CD4-positive, CD25-positive, alpha-beta regulatory T cell (primary cell): Measurements from ENCODE around the gene ATAD3A. TPM values are rescaled to one million over a fixed set of nuclear protein-coding genes. Genes with fewer than 3 reads are reported as not detected.
A peak's percentile ranks its signal among the peaks of the same experiment; 100 is the strongest.
"Not testable (repeated sequence)": the region's sequence is repeated elsewhere in the genome, so short reads cannot be mapped to it uniquely, and the experiment has no call there.

Experiments
- ATAC-seq, 2 donors: fragments of 150-1000 bp; cut with Tn5 transposase; one replicate each; pipeline ENCODE4 v1.10.0; 2021; ENCODE audit warnings: low read depth in 2 of 2, moderate number of reproducible peaks in 2 of 2, moderate library complexity in 1 of 2
- DNase-seq, 3 donors: peaks; one replicate each; pipeline versions ENCODE4 v3.0.0 to v3.0.0-alpha.2; 2012 to 2022; ENCODE audit warnings: mixed read lengths in 1 of 3
- H3K27ac ChIP-seq: one replicate; pipeline ENCODE4 v1.7.0; 2013; ENCODE audit warnings: mild to moderate bottlenecking, low read length; ENCODE audit not compliant: insufficient read depth, poor library complexity, severe bottlenecking
- H3K27me3 ChIP-seq: one replicate; pipeline ENCODE4 v1.7.0; 2013; ENCODE audit warnings: low read length; ENCODE audit not compliant: control insufficient read depth, insufficient read depth
- H3K36me3 ChIP-seq: one replicate; pipeline ENCODE4 v1.7.0; 2013; ENCODE audit warnings: mild to moderate bottlenecking, low read length, moderate library complexity; ENCODE audit not compliant: control insufficient read depth, insufficient read depth
- H3K4me1 ChIP-seq: 2 replicates; pipeline ENCODE4 v1.7.0; 2013; ENCODE audit warnings: mild to moderate bottlenecking, low read length; ENCODE audit not compliant: insufficient read depth, control insufficient read depth, poor library complexity, severe bottlenecking
- H3K4me3 ChIP-seq: one replicate; pipeline ENCODE4 v1.7.0; 2013; ENCODE audit warnings: low read depth, mild to moderate bottlenecking, low read length, moderate library complexity
- H3K9me3 ChIP-seq, 2 experiments: 1 replicate in 1 of 2; 2 replicates in 1 of 2; pipeline ENCODE4 v1.7.0; 2013; ENCODE audit warnings: low read length in 2 of 2, mild to moderate bottlenecking in 1 of 2, moderate library complexity in 1 of 2; ENCODE audit not compliant: control insufficient read depth in 2 of 2
- H3K27ac Mint-ChIP-seq, 3 donors: one replicate each; pipeline ENCODE4 v1.8.0; 2020 to 2022; ENCODE audit warnings: mild to moderate bottlenecking in 3 of 3, mixed read lengths in 3 of 3, moderate library complexity in 2 of 3
- H3K27me3 Mint-ChIP-seq: one replicate; pipeline ENCODE4 v1.8.0; 2022; ENCODE audit warnings: mild to moderate bottlenecking, mixed read lengths
- H3K36me3 Mint-ChIP-seq: one replicate; pipeline ENCODE4 v1.8.0; 2020; ENCODE audit warnings: mixed read lengths
- H3K4me1 Mint-ChIP-seq, 4 donors: one replicate each; pipeline ENCODE4 v1.8.0; 2020 to 2022; ENCODE audit warnings: mixed read lengths in 4 of 4, mild to moderate bottlenecking in 1 of 4
- H3K4me3 Mint-ChIP-seq, 4 donors: one replicate each; pipeline ENCODE4 v1.8.0; 2020 to 2022; ENCODE audit warnings: mild to moderate bottlenecking in 4 of 4, mixed read lengths in 4 of 4, moderate library complexity in 3 of 4
- H3K9me3 Mint-ChIP-seq, 7 donors: one replicate each; pipeline ENCODE4 v1.8.0; 2020 to 2022; ENCODE audit warnings: mixed read lengths in 7 of 7, mild to moderate bottlenecking in 3 of 7, moderate library complexity in 2 of 7
- polyA plus RNA-seq, 4 donors: library from polyadenylated mRNA; unstranded; fragments of 300-500 nt; fragmentation: Illumina TruSeq; gene quantifications; one replicate each; pipeline ENCODE4 v1.2.3, GENCODE V29; 2021
- total RNA-seq: library from RNA; stranded (reverse); gene quantifications from one replicate; pipeline ENCODE4 v1.2.3, GENCODE V29; 2022

The ATAD3A gene
- total and polyA plus RNA-seq, 5 donors from 2014 or later: 6.2 to 20.0 (median 7.5) TPM

DNA sequence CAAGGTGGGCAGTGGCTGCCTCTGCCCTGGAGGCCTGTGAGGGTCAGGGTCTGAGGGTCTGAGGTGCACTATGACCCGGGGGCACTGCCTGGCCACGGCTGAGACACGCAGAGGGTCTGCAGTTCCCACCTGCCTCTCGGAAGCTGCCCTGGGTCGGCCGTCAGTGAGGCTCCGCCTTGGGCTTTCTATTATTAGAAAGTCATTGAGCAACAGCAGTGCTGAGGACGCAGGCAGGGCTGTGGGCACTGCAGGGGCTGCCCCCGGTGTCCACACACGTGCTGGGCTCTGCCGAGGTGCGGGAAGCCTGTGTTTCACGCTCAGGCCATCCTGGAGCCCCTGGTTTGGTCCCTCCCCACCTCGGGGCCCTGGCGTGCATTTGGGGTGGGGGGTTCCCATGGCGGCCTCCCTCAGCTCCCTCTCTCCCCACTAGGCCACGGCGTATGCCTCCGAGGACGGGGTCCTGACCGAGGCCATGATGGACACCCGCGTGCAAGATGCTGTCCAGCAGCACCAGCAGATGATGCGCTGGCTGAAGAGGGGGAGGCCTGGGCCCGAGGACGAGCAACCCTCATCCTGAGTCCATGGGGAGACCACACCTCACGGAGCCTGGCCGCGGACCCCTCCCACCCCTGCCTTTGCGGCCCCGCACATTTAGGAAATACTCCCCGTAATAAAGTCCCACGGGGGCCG is 3.0 kb upstream of the ATAD3A start:
- not testable (repeated sequence) for H3K4me3 Mint-ChIP-seq, H3K9me3 ChIP-seq, H3K27ac ChIP-seq, H3K4me3 ChIP-seq, H3K27ac Mint-ChIP-seq, H3K36me3 Mint-ChIP-seq, H3K27me3 ChIP-seq, ATAC-seq, H3K27me3 Mint-ChIP-seq, DNase-seq, H3K36me3 ChIP-seq, H3K9me3 Mint-ChIP-seq
- H3K4me1 Mint-ChIP-seq: peaks cover 4 to 27% (median 18%) of the 10 kb centered on the region in 4 donors
- peaks cover 16% of the 10 kb centered on the region for H3K4me1 ChIP-seq

DNA sequence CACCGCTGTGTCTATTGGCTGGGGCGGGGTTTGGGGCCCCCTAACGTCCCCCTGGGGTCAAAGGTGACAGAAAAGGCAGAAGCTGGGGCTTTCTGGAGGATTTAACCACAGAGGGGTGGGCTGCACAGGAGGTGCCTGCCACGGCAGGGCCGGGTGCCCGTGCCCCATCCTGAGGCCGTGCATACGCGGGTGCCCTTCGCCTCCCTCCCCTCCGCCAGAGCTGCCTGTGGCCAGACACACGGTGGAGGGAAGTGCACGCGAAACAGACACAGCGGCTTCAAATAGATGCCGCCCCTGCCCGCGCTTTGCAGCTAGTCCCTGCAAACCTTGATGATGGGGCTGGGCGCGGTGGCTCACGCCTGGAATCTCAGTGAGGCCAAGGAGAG is 2.5 kb upstream of the ATAD3A start:
- H3K27me3 ChIP-seq, ATAC-seq, H3K9me3 ChIP-seq, H3K36me3 Mint-ChIP-seq, DNase-seq, H3K9me3 Mint-ChIP-seq, H3K27ac Mint-ChIP-seq, H3K36me3 ChIP-seq, H3K4me3 ChIP-seq, H3K27me3 Mint-ChIP-seq, H3K4me3 Mint-ChIP-seq, H3K27ac ChIP-seq: not testable (repeated sequence)
- peaks cover 4 to 27% (median 18%) of the 10 kb centered on the region in 4 donors for H3K4me1 Mint-ChIP-seq
- H3K4me1 ChIP-seq: peaks cover 16% of the 10 kb centered on the region

DNA sequence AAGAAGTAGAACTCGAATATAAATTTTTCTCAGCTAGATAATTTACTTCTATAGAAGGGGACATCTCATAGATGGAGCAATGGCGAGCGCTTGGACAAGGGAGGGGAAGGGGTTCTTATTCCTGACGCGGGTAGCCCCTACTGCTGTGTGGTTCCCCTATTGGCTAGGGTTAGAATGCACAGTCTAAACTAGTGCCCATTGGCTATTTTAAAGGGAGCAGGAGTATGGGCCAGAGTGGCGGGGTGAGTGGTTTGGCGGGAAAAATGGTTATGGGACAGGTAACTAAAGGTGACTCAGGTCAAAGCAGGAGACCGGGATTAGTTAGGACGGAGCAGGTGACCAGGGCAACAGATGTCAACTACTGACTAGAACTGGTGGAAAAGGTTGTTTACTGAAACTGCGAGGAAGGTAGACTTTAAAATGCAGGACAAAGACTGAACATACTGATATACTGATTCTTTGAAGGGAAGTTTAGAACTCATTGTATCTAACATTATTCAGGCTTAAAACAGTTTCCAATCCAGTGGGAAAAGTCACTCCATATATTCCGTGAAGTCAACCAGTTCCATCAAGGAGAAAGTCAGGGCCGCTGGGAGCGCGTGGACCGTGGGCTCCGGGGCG is 940 bp upstream of the ATAD3A start:
- H3K27ac Mint-ChIP-seq: peak overlapping the region; percentile 80 to 95 (median 89)
- peak overlapping the region; percentile 86 to 98 (median 92) for H3K4me3 Mint-ChIP-seq
- peaks cover 4 to 21% (median 8%) of the 10 kb centered on the region in 4 donors for H3K4me1 Mint-ChIP-seq
- no peaks in the 10 kb centered on the region for H3K27me3 Mint-ChIP-seq
- no peaks in the 10 kb centered on the region for H3K9me3 ChIP-seq
- H3K27me3 ChIP-seq: no peaks in the 10 kb centered on the region
- H3K4me3 ChIP-seq: peak overlapping the region; percentile 85
- ATAC-seq (no peak), DNase-seq (peak in 2 of 3 donors; percentile 4 to 18)
- no peaks in the 10 kb centered on the region for H3K36me3 ChIP-seq
- no peaks in the 10 kb centered on the region for H3K36me3 Mint-ChIP-seq
- H3K9me3 Mint-ChIP-seq: peaks cover 0 to 4% (median 0%) of the 10 kb centered on the region in 7 donors
- peak overlapping the region; percentile 94 for H3K27ac ChIP-seq
- peaks cover 8% of the 10 kb centered on the region for H3K4me1 ChIP-seq

DNA sequence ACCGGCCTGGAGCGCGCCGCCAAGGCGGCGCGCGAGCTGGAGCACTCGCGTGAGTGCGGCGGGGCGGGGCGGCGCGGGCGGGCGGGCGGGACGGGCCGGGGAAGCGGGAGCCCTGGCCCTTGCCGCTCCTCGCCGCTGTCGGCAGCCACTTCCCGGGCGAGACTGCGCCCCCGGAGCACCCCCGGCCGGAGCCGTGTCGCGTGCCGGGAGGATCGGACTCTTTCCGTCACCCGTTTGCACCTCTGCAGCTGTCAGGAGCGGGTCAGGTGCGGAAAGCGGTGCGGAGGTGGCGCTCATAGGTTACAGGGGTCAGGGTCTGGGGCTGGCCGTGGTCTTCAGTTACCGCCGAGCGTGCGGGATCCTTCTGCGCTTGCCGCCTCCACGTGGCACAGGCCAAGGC is 463 bp downstream of the ATAD3A start:
- not testable (repeated sequence) for H3K27ac Mint-ChIP-seq, H3K9me3 ChIP-seq, H3K27ac ChIP-seq, H3K27me3 ChIP-seq, H3K4me3 ChIP-seq, H3K4me1 ChIP-seq, H3K36me3 ChIP-seq, H3K27me3 Mint-ChIP-seq, H3K9me3 Mint-ChIP-seq, H3K36me3 Mint-ChIP-seq
- peak; percentile 3 to 5 for ATAC-seq
- H3K4me3 Mint-ChIP-seq: peak overlapping the region; percentile 76 to 98 (median 86)
- peak; percentile 17 to 34 (median 18) for DNase-seq
- H3K4me1 Mint-ChIP-seq: peaks cover 0 to 21% (median 7%) of the 10 kb centered on the region in 4 donors

DNA sequence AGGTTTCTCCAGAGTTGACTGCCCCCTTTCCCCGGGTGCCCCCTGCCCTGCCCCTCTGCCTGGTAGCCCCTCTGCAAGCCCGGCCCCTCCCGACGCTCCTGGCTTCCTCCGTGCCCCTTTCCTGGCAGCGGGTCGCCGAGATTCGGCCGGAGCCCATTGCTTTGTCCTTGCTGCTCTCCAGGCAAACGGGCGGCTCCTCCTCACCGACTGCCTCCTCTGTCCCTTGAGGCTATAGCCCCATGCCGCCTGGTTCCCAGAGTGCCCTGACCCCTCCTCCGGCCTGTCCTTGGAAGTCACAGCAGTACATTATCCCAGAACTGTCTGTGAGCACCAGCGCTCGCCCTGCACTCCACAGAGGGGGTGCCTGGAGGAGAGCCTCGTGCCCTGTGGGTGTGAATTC is 1.7 kb downstream of the ATAD3A start:
- not testable (repeated sequence) for H3K9me3 Mint-ChIP-seq, H3K27me3 ChIP-seq, H3K27ac ChIP-seq, H3K36me3 ChIP-seq, H3K36me3 Mint-ChIP-seq, H3K9me3 ChIP-seq, H3K27me3 Mint-ChIP-seq, ATAC-seq, DNase-seq, H3K4me3 ChIP-seq, H3K4me1 ChIP-seq
- peaks cover 0 to 21% (median 6%) of the 10 kb centered on the region in 4 donors for H3K4me1 Mint-ChIP-seq
- peak overlapping the region in 1 of 3 donors; percentile 29 for H3K27ac Mint-ChIP-seq
- peak overlapping the region in 2 of 4 donors; percentile 75 to 78 for H3K4me3 Mint-ChIP-seq

DNA sequence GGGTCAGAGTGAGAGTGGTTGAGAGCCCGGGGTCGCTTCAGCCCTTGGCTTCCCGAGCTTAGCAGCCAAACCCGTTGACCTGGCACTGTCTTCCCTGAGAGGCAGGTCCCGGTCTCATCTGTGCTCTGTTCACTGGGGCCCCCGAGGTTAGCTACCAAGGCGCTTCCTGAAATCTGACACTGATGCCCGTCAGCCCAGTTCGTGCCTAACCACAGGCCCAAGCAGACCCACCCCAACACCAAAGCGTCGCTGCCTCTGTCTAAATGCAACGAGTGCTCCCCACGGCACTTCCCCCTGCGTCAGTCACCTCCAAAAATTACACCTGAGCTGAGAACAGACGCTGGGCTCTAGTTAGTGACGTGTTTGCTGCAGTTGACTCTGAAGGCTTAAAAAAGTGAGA is 2.4 kb downstream of the ATAD3A start:
- not testable (repeated sequence) for H3K4me3 Mint-ChIP-seq, H3K36me3 Mint-ChIP-seq, H3K27me3 ChIP-seq, H3K27me3 Mint-ChIP-seq, H3K27ac ChIP-seq, H3K9me3 ChIP-seq, ATAC-seq, H3K4me3 ChIP-seq, H3K4me1 ChIP-seq, DNase-seq, H3K9me3 Mint-ChIP-seq, H3K36me3 ChIP-seq, H3K27ac Mint-ChIP-seq
- H3K4me1 Mint-ChIP-seq: peaks cover 0 to 21% (median 6%) of the 10 kb centered on the region in 4 donors

DNA sequence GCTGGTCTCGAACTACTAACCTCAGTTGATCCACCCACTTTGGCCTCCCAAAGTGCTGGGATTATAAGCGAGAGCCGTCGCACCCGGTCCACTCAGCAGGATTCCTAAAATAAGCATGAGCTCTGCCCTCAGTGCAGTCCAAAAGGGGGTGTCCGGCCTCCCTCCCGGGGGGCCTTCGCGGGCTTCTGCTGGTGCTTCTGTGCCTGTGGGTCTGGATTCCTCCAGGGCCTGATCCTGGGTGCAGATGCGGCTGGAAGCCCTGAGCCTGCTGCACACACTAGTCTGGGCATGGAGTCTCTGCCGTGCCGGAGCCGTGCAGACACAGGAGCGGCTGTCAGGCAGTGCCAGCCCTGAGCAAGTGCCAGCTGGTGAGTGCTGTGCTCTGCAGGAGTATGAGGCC is 5.0 kb downstream of the ATAD3A start:
- not testable (repeated sequence) for H3K4me3 ChIP-seq, DNase-seq, H3K4me3 Mint-ChIP-seq, H3K27ac Mint-ChIP-seq, H3K27me3 Mint-ChIP-seq, H3K36me3 ChIP-seq, H3K27ac ChIP-seq, H3K4me1 ChIP-seq, H3K9me3 Mint-ChIP-seq, H3K36me3 Mint-ChIP-seq, H3K9me3 ChIP-seq, ATAC-seq, H3K27me3 ChIP-seq
- H3K4me1 Mint-ChIP-seq: peaks cover 0 to 13% (median 0%) of the 10 kb centered on the region in 4 donors
